Suprapubic skin (tissue), 4 donors: ENCODE results near the gene CELSR2.

Source experiments
- CTCF ChIP-seq, 2 donors: fragments of 200-600 bp in 1 of 2; fragments of 450-650 bp in 1 of 2; sonication (generic) in 1 of 2; IDR thresholded peaks; one replicate each; pipeline ENCODE4 v1.5.1; 2016 to 2019; ENCODE audit warnings: antibody characterized with exemption in 2 of 2, mild to moderate bottlenecking in 1 of 2, moderate library complexity in 1 of 2
- EP300 ChIP-seq: sonication (generic); formaldehyde crosslinking; IDR thresholded peaks from one replicate; pipeline ENCODE4 v1.6.1; 2017; ENCODE audit warnings: antibody characterized with exemption
- POLR2A ChIP-seq, 2 donors: fragments of 450-650 bp; IDR thresholded peaks; one replicate each; pipeline ENCODE4 v1.6.1; 2017; ENCODE audit warnings: antibody characterized with exemption in 2 of 2, mild to moderate bottlenecking in 2 of 2, moderate library complexity in 2 of 2
- POLR2AphosphoS5 ChIP-seq, 3 donors: sonication (generic); formaldehyde crosslinking; IDR thresholded peaks; one replicate each; pipeline ENCODE4 v1.6.1; 2017; ENCODE audit warnings: antibody characterized with exemption in 3 of 3

GRCh38 chr1:109274533-109275476 is 25.5 kb downstream of the CELSR2 start:
- no peak for TF ChIP-seq CTCF (IDR thresholded peaks at IDR 0.05)
- no peak for TF ChIP-seq POLR2A (IDR thresholded peaks at IDR 0.05)
- TF ChIP-seq EP300: no peak
- TF ChIP-seq POLR2AphosphoS5 (IDR thresholded peaks at IDR 0.05): no peak
